Activated T-helper 1 cell treated with anti-CD3 and anti-CD28 coated beads, Interleukin-2, amount 50 U/mL, for 16 hours (primary cell): Measurements from ENCODE around the gene PPP1R9B.

ENCODE experiments used
- DNase-seq, 2 donors: peaks; one replicate each; pipeline ENCODE4 v3.0.0-alpha.2; 2020; ENCODE audit warnings: low read depth in 1 of 2, low spot score in 1 of 2

The PPP1R9B gene

DNA sequence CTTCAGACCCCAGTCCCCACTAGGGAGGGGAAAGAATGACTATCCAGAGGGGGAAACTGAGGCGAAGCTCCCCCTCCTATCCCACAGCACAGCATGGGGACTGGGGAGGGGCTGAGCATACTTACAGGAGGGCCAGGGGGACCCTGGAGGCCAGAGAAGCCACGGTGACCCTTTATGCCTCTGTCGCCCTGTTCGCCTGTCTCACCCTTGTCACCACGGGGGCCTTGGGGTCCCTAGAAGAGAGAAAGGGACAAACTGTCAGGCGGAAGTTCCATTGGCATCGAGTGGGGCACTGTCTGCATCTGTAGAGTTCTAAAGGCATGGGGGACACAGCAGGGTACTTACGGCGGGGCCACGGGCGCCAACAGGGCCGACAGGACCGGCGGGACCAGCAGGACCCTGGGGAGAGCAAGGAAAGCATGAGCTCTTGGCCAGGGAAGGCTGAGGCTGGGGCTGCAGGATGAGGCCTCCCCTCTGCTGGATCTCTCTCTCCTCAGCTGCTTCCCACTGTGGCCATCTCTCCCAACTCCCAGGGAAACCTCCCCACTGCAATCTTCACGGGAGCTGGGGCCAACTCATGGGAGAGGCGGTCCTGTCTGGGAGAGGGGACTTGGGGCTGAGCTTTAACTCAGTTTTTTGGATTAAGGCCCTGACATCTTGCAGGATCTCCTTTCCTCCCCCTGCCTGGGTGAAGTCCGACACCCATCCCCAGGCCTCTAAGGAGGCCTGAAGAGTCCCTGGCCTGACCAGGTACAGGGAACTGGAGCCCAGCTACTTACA lies 37.5 kb upstream of the PPP1R9B start:
- DNase-seq, result no peak

DNA sequence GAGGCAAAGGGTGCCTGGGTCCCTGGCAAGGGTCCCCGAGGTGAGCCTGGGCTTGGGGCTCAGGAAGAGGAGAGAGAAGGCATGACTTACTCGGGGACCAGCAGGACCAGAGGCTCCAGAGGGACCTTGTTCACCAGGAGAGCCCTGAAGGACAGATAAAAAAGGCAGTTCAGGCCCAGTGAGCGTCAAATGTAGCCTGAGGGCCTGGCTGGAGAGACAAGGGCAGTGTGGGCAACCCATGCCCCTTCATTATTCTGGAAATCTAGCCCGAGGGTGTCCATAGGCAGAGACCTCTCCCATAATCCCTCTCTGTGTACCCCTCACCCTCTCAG lies 36.9 kb upstream of the PPP1R9B start:
- no peak for DNase-seq

DNA sequence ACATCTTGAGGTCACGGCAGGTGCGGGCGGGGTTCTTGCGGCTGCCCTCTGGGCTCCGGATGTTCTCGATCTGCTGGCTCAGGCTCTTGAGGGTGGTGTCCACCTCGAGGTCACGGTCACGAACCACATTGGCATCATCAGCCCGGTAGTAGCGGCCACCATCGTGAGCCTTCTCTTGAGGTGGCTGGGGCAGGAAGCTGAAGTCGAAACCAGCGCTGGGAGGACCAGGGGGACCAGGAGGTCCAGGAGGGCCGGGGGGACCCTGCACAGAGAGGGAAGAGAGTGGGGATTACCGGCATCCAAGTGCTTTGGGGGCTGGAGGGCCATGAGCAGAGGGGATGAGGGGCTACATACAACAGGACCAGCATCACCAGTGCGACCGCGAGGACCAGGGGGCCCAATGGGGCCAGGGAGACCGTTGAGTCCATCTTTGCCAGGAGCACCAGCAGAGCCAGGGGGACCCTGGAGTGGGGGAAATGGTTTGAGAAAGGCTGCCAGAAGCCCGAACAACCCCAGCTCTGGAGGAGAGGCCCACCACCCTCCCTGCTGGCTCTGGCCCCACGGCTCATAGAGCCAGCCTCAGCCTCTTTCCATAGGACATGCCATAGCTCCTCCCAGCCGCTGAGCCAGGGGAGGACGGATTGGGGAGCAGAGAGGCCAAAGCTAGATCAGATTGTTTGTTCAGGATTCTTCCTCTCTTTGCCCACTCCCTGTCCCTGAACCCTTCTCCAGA lies 36.4 kb upstream of the PPP1R9B start:
- no peak for DNase-seq

DNA sequence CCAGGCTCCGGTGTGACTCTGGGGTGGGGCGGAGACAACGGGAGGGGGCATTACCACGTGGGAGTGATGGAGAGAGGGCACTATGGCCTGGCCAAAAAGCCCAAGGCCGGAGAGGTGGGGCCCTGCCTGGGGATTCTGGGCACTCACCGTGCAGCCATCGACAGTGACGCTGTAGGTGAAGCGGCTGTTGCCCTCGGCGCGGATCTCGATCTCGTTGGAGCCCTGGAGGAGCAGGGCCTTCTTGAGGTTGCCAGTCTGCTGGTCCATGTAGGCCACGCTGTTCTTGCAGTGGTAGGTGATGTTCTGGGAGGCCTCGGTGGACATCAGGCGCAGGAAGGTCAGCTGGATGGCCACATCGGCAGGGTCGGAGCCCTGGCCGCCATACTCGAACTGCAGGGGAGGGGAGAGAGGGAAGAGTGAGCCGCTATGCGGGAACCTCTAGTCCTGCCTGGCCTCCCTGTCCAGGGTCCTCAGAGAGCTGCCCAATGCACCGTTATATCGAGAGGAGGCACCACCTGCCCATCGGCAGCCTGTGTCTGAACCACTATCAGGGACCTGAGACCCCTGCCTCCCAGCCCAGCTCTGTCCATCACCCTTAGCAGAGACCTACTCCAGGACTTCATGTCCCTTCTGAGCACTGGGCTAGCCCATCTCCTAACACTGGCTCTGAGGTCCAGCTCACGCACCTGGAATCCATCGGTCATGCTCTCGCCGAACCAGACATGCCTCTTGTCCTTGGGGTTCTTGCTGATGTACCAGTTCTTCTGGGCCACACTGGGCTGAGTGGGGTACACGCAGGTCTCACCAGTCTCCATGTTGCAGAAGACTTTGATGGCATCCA lies 35.4 kb upstream of the PPP1R9B start:
- no peak for DNase-seq

DNA sequence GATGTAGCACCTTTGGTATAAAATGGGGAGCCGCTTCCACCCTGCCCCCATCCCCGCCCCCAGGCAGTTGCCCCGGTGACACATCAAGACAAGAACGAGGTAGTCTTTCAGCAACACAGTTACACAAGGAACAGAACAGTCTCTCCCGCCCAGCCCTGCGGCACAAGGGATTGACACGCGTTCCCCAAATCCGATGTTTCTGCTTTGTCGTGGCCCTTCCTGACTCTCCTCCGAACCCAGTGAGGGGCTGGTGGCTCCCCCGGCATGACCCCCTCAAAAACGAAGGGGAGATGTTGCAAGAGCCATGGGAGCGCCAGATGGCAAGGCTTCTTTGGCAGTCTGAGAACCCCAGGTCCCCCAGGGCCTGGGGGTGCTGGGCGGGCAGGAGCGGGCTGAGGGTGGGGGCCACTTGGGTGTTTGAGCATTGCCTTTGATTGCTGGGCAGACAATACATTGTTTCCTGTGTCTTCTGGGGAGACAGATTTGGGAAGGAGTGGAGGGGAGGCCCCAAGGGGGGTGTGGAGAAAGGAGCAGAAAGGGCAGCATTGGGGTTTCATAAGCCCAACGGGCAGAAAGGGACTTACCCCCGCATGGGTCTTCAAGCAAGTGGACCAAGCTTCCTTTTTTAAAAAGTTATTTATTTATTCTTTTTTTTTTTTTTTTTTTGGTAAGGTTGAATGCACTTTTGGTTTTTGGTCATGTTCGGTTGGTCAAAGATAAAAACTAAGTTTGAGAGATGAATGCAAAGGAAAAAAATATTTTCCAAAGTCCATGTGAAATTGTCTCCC lies 34.3 kb upstream of the PPP1R9B start:
- DNase-seq, result no peak

DNA sequence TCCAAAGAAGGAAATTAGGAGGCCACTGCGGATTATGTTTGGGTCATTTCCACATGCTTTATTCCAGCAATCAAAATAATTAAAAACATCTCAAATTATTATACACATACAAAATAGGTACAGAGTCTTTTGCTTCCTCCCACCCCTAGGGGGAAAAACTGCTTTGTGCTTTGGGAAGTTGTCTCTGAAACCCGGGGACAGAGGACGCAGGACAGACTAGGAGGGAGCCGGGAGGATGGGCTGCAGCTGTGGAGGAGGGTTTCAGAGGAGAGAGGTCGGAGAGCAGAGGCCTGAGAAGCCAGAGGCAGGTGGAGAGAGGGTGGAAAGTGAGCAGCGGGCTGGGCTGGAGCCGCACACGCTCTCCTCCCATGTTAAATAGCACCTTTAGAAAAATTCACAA lies 33.6 kb upstream of the PPP1R9B start:
- DNase-seq, result no peak

DNA sequence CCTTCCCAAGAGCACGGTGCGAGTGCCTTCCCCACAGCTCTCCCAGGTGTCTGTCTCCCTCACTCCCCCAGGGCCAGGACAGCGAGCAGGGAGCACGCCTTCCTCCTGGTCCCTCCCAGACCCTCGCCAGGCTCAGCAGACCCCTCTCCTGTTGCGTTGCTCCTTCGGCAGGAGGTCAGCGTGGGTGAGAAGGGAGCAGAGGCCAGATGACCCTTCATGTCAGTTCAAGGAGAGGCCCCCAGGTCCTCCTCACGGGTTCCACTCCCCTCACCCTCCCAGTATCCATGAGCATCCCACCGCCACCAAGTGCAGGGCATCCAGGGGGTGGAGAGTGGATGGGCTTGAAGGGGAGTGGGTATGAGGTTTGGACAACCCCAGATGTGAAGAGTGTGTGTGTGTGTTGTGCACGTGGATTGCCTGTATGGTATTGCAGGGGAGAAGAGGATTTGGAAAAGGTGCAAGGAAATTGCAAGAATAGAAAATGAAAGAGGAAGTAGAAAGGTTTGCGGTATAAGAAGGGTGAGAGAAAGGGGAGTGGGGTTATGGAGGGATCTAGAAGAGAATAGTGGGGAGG lies 33.0 kb upstream of the PPP1R9B start:
- no peak for DNase-seq

DNA sequence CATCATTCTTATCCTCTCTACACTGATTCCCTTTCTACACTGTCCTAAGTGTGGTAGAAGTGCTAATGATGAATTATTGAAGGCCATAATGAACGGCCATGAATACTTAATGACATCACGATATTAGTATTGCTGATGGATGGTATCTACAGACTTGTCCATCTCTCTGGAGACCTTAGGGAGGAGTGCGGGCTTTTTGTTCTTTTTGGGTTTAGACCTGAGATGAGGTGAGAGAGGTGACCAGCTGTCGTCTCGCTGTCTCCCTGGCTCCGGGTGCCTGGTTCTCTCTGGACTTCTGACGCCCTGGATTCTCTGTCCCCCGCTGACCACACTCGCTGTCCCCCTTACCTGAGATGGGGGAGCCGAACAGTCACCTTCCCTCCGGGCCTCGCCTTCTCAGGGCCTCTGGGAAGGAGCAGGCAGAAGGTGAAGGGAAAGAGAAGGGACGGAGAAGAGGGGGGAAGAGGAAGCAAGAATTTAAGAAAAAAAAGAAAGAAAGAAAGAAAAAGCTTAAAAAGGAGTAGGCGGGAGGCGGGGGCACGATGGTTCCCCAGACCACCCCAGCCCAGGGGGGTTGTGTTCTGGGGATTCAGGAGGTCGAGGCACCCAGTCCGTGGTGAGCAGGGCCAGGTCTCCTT lies 32.4 kb upstream of the PPP1R9B start:
- no peak for DNase-seq

DNA sequence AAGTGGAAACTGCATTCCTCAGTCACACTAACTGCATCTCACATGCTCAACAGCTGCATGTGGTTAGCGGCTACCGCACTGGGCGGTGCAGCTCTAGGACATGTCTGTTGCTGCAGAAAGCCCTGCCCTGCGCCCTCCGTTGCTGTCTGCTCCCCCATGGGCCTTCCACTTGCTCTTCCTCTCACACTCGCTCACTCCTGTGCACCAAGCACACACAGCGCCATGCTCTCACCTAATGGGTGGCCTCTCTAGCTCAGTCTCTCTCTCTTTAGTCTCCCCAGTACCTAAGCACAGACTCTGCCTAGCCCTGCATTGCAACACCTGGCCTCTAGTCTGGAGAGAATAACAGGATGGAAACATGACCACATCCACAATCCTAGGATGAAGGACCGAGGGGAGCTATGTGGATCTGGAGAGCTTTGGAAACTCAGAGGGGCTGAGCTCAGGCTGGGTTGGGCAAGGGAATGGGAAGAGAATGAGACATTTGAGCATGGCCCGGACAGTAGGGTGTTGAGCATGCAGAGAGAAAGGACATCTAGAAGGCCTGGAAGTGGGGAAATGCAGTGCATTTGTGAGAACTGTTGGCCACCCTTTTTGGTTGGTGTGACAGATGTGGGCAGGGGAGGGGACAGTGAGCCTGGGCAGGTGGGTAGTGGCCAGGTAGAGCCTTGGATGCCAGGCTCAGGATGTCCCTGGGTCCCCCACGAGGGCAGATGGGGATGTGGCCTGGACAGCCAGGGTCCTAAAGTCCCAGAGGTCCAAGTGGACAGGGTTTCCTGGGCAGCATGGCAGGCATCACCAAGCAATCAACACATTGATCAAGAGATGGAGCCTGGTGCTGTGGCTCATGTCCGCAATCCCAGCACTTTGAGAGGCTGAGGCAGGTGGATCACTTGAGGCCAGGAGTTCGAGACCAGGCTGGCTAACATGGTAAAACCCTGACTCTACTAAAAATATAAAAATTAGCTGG lies 31.4 kb upstream of the PPP1R9B start:
- DNase-seq, result no peak

DNA sequence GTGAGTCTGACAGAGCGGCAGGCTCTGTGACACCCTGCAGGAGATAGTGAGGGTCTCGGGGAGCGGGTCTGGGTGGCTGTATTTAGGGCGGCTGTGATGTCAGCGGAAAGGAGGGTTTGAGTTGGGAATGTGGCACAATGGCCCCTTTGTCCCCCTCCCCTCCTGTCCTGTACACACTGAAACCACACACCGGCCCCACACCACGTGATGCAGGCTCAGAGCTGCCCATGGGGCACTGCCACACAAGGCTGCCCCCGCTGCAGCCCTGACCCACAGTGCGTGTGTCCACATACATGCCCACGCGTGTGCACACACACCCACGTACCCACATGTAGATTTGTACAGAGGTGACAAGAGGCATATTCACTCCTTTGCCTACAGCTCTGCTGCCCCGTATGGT lies 30.7 kb upstream of the PPP1R9B start:
- no peak for DNase-seq

DNA sequence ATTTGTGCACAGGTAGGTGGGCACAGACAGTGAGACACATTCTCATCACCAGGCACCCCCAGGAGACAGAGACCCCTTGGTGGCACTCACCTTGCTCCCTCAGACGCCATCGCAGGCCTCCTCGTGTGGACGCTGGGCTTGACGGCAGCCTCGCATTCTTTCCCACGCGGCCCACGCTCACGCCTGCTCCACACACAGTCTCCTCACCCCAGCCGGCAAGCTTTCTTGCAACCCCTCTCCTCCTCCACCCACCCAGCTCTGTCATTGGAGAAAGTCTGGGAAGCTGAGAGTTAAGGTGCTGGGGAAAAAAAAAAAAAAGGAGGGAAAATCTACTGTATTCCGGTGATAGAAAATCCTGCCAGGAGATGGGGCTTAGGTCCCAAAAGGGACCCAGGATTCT lies 30.1 kb upstream of the PPP1R9B start:
- DNase-seq, result no peak

DNA sequence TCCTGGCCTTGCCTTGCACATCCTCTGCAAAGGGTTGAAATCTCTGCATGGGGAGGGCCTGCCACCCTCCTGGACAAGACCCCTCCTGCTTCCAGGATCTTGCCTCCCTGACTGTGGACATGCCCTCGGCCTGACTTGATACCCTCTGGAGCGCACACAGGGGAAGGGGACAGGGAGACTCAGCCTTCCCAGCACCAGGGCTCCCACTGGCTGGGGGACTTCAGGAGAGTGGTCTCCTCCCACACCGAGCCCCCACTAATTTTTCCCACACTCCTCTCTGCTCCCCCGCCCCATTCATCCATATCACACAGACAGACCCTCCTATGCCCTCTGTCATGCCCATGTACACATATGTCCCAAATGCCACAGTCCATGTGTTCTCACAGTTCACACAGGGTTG lies 29.6 kb upstream of the PPP1R9B start:
- no peak for DNase-seq

DNA sequence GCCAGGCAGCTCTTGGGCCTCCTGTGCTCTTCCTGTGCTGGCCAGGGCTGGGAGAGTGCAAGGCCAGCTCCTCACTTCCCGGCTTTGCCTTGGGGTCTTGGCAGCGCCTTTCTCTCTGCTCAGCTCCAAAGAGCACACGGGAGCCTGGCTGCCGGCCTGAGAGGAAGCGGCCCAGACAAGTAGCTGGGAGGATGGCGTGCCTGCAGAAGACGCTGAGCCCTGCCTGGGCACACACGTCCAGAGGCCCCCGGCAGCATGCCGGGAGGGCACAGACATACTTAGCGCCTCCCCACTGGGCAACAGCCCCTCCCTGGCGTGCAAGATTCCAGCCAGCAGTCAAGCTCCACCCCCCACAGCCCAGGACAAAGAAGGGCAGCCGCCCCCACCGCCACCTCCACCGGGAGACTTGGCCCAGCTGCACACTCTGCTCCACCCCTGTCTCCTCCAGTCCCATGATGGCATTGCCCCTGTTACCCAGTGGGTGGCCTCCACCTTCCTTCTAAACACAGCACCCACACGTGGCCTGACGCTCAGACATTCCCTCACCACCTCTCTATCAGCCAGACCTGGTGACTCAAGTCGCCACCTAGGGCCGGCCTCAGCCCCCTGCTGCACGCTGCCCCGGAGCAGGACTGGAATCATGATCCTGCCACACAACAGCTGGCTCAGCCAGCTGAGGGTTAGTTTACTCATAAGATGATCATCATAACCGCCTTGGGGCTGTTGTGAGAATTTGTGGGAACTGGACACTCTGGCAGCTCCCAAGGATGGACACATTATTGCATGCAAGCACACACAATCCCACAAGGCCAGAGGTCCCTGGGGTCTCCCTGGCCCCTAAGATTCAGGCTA lies 27.7 kb upstream of the PPP1R9B start:
- DNase-seq, result peak in 1 of 2 donors; percentile 17

DNA sequence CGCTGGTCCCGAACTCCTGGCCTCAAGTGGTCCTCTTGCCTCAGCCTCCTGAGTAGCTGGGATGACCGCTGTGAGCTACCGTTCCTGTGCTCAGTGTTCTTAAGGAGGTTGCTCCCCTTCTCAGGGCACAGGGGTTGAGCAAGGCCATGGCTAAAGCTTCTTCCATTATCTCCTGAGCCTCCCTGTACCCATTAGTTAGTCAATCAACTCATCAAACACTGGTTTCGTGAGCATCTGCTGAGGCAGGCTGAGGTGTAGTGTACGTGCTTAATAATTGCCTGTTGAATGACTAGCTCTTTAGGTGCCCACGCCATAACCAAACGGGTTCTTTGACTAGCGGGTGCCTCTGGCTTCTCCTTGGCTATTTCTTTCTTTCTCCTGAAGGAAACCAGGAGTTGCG lies 27.0 kb upstream of the PPP1R9B start:
- DNase-seq, result no peak

DNA sequence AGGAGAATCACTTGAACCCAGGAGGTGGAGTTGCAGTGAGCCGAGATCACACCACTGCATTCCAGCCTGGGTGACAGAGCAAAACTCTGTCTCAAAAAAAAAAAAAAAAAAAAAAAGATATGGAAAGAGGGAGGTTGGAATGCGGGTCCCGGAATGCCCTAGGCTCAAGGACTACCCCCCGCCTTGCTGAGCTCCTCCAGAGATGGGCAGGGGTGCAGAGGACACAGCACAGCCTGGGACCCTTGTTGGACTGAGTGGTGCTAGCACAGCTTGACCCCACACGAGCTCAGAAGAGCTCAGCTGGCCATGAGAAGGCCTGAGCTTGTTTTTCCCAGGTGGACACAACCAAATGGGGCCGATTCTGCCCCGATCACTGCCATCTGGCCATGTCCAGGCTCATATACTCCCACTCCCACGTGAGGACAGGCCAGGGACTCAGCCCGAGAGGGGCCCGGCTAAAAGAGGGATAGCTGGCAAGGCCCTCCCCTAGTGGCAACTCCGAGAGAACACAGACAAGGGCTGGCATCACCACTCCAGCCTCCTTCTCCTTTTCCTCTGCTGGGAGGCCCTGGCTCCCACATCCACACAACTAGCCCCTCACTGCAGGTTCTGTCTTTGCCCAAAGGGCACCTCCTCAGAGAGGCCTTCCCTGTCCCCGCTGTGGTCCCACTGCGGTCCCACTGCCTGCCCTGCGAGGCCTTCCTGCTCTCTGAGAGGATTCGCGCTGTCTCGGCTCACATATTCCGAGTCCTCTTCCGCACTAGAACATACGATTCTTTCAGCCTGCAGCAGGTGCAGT lies 26.3 kb upstream of the PPP1R9B start:
- no peak for DNase-seq

DNA sequence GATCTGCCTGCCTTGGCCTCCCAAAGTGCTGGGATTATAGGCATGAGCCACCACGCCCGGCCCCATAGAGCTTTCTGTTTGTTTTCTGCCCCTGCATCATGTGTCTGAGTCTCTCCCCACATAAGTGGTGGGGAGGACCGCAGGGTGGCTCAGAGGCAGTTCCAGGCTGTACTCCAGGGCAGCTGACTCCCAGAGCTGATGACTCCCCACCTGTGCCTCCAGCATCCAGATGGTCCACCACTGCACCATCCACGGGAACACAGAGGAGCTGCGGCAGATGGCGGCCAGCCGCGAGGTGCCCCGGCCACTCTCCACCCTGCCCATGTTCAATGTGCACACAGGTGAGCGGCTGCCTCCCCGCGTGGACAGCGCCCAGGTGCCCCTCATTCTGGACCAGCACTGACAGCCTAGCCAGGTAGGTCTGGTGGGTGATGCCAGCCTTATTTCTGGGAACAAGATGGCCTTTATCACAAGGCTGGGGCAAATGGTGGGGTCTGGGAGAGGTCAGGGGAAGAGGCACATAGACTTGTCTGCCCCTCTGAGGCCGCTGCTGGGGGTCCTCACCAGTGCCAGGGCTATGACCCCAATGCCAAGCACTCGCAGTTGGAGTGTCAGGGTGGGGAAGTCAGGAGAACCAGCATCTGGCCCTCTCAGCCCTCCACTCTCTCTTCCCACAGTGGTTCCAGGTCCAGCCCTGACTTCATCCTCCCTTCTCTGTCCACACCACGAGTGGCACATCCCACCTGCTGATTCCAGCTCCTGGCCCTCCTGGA lies 24.7 kb upstream of the PPP1R9B start:
- DNase-seq, result no peak

DNA sequence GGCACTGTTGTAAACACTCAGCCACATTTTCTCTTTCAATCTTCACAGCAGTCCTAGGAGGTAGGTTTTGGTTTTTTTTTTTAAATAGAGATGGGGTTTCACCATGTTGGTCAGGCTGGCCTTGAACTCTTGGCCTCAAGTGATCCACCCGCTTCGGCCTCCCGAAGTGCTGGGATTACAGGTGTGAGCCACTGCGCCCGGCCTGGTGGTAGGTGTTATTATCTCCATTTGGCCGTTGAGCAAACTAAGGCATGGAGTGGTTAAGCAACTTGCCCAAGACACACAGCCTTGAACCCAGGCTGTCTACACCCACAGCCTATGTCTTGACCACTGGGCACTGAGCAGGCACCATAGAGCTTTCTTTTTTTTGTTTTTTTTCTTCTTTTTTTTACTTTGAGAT lies 24.0 kb upstream of the PPP1R9B start:
- DNase-seq, result no peak
